Erythroblast (primary cell): ENCODE results near the gene AUTS2.

Source experiments
- GATA1 ChIP-seq: IDR thresholded peaks from 2 replicates; pipeline ENCODE4 v1.6.1; 2011; ENCODE audit warnings: low read depth, mild to moderate bottlenecking, control low read depth, low read length, moderate library complexity
- POLR2A ChIP-seq: IDR thresholded peaks from 2 replicates; pipeline ENCODE4 v1.6.1; 2011; ENCODE audit warnings: mild to moderate bottlenecking, low read length

GRCh38 chr7:69624435-69625230 lies 26.4 kb downstream of the AUTS2 start:
- TF ChIP-seq POLR2A (no peak), GATA1 (no peak)
